NCI-H1105 (cell line): Measurements from ENCODE around the gene PACRGL.

Experiments used
- DNase-seq: peaks from one replicate; lab custom pipeline; 2025; lab: John Stamatoyannopoulos, UW

Gene PACRGL

DNA sequence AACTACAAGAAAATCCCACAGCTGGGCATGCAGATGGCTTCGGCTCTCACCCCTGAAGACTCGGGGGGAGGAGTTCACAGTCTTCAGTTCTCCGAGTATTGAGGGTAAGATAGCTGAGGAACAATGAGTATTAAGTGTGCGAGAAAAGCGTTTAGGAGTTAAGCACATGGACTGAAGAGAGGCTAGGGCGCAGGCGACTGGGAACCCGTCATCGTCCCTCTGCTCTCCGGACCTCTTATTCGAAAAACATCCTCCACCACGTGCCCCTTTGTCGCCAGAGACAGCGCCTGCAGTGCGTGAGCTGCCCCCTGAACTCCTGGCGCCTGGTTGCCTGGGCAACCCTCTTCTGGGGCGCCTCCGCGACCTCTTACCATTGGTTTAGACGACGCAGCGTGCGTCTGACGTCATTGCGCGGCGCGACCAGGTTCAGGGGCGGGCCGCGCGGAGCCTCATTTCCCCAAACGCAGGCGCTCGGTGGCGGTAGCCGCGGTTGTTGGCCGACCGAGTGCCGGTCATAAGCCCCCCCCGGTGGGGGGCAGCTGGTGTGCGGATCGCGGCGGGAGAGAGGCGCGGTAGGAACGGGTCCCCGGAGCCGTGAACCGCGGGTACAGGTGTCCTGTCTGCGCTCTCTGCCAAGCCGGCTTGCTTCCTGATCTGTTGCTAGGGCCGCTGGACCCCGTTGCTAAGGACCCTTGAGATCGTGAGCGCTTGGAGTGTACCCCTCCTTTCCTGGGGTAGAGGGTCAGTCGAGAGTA, at the start of gene PACRGL:
PACRGL (plus strand) TSS at position 452 of the 755 bp plus-strand sequence. CDS start 4,024 bp downstream, outside the sequence.
- peak; percentile 90 for DNase-seq

DNA sequence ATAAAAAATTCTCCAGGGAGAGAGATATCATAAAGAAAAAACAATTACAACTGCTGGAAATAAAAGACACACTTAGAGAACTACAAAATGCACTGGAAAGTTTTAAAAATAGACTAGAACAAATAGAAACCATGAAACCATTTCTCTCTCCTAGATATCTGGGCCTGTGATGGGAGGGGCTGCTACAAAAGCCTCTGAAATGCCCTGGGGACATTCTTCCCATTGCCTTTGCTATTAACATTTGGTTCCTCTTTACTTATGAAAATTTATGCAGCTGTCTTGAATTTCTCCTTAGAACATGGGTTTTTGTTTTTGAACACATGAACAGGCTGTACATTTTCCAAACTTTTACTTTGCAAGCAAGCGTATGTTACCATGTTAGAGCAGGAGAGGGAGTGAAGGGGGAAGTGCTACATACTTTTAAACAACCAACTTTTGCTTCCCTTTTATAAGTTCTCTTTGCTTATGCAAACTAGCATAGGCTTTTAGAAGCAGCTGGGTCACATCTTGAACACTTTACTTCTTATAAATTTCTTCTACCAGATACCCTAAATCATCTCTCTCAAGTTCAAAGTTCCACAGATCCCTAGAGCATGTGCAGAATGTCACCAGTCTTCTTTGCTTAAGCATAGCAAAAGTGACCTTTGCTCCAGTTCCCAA, 47.9 kb upstream of the PACRGL start:
- DNase-seq, result no peak

DNA sequence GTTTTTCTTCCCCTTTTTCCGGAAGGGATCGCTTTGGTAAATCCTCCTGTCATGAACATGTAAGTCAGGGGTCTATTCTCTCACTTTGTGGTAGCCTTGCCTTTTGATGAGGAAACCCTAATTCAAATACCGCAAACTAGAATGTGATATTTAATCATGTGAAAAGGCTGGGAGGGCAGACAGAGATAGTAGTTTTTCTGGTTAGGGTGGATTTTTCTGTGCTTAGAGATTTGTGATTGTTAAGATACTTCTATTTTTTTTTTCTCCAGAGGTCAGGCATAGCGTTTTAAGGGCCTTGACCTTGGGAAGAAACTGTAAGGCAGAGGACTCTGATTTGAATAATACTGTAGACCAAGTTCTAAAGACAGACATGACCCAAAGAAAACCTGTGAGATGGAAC, 41.8 kb upstream of the PACRGL start:
- no peak for DNase-seq

DNA sequence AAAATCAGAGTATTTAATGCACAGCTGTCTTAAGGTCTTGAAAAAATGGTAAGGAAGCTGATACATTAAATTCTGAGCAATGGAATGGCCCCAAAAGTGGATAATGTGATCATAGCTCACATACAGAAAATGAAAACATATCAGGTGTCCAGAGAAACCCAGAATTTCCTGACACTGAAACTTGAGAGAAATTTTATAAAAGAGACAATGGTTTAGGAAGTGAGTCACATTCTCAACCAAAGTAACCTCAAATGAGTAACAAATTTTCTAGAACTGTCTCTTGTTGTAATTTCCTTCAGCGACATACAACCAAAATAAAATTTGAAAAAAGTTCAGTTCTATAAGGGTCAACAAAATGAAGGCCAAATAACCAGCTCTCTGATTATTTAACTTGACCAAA, 37.4 kb upstream of the PACRGL start:
- no peak for DNase-seq

DNA sequence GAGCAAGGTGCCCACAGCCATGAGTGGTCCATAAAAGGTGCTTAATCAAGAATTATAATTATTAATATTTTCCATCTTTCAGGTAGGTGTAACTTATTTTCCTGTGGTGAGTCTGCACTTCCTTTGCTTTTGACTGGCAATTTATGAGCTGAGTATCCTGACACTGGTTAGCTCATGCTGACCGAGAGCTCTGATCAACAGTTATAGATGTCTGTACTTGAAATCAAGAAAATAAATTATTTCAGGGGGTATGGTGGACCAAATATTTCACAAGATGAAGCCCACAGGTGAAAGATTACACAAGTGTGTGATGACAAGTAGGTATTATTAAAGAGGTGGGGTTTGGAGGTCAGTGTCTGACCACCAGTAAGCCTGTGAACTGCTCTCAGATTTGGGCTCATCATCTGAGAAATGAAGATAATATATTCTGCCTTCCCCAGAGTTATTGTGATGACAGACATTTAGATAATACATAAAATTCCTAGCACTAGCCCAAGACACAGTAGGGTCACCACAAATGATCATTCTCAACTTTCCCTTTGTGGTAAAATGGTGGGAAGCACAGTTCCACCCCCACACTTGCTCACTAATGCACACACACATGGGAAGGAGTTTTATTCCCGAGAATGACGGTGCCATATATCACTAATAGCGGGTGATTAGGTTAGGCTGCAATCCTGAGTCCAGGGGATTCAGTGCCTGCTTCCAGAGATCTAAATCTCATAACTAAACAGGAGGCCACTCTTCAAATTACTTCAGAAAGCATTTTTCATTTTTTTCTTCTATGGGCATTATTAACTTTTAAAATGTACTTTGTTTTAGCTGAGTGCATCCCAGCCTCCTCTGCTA, 34.0 kb upstream of the PACRGL start:
- DNase-seq, result no peak

DNA sequence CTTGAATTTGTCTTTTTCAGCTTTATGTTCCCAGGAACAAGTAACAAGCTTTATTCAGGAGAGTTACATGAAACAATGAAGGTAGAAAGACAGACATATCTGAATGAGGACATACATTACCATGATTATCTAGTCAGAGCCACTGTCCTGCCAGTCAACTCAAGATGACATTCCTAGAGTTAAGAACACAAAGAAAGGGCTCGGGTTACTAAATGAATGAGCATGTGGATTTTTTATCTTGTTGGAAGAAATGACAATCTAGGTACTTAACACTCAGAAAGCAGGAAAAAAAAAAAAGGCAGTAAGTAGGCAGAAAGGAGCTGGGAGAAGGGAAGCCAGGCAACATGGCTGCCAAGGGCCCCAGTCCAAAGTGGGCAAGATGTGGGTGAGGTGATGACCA, 28.0 kb upstream of the PACRGL start:
- DNase-seq, result no peak

DNA sequence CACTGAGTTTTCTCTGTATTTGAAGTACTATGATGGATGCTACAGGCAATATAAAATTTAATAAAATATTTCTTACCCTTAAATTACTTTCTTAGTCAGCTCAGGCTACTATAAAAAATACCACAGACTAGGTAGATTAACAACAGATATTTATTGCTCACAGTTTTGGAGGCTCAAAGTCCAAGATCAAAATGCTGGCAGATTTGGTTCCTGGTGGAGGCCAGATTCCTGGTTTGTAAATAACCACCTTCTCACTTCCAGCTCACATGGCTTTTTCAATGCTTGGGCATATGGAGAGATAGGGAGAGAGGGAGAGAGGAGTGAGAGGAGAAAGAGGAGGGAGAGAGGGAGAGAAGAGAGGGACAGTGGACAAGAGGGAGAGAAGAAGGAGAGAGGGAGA, 24.5 kb upstream of the PACRGL start:
- DNase-seq, result no peak

DNA sequence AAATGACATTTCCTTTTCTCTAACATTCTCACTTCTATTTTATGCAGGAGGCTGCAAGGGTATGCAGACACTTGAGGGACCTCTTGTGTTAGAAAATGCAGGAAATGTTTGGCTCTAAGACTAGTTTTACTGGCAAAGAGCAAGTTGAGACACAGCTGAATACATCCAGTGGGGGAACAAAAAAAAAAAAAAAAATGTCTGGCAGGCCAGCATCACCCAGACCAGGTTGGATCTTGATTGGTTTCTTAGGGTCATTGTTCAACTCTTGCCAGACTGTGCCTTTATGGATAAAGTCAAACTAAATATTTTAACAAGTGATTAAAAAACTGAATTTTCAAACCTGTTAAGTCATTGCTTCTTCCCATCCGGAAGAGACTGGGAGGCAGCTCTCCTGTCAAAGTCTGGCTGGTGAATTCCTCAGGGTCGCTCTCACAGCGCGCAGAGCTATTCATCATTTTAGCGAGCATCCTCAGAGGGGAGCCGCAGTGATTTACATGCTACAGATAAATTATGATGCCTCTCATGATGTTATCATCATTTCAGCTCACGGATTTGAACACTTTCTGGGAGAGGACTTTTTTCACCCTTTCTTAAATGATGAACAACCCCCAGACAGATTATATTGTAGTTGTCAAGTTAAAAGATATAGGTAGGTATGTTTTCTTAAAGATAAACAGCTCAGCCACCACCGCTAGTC, 23.6 kb upstream of the PACRGL start:
- no peak for DNase-seq

DNA sequence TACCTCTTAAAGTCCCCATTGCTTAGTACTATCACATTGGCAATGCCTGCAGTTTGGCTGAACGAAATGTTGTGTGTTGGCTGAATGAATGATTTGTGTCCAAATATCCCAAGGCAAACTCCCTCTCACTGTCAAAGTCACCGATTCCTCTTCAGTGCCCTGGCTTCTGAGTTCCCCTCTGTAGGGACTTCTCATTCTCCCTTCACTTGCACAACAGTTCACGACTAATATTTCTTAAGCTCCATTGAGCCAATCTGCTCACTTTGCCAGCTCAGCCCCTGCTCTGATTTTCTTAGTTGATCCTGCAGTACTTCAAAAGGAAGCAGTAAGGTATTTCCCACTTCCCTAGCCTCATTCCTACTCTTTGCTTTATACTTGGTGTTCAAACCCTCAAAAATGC, 21.9 kb upstream of the PACRGL start:
- no peak for DNase-seq

DNA sequence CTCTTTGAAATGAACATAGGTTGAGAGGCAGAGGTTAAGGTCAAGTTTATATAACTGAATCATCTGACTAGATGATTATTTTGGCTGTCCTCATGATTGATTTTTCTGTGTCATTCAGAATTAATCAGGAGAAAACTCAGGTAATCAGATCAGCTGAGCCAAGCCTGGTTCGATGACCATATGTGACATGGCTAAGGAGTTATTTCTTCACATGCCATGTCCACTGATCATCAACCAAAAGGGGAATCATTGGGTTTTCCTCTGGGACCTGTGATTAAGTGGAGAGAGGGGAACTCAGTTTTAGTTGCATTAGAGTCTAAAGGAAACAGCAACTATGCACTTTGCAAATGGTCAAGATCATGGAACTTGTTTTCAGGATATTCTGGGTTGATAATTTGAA, 20.3 kb upstream of the PACRGL start:
- no peak for DNase-seq

DNA sequence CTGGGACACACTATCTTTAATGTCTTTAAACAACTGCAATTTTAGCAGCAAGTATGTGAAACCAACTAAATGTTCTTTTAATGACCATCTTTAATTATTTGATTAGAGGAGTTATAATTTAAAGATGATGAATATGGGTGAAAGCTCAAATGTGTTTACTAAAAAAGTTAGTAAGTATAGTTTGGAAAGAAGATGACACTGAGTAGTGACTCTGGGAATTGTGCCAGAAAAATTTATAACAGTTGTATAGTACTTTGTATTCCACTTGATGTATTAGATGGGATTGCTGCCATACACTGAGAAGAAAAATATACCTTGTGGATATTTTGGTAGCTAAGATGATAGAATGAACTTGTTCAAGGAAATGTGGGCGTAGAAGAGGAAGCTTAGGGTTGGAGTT, 19.5 kb upstream of the PACRGL start:
- no peak for DNase-seq

DNA sequence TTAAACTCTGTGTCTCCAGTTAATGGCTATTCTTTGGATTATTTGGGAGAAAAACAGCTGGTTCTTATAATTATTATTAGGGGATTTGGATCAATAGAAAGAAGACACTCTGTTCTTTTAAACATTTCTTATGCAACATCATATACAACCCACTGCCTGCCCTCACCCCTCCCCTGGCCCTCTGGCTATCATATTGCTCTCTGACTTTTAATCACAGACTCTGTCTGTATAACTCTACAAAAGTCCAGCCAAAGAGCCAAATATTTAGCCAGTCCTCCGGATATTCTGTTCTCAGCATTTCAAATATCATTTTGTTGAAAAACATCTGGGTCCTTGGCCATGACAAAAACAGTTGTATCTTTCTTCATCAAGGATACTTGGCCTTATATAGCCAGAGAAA, 19.0 kb upstream of the PACRGL start:
- DNase-seq, result no peak

DNA sequence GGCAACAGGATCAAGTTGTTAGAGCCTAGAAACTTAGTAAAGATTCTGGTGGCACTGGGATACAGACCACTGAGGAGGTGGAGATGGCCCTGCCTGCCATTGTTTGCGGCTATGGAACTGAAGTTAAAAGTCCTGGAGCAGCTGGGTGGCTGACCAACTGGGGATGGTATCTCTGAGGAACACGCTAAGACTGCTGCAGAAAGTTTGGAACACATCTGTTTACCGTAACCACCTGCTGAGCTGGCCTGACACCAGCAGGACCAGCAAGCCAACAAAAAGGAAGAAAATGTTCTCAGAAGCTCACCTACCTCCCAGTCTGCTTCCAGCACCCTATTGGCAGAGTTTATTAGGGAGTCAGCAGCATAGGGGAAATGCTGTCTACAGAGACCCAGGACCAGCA, 17.4 kb upstream of the PACRGL start:
- no peak for DNase-seq

DNA sequence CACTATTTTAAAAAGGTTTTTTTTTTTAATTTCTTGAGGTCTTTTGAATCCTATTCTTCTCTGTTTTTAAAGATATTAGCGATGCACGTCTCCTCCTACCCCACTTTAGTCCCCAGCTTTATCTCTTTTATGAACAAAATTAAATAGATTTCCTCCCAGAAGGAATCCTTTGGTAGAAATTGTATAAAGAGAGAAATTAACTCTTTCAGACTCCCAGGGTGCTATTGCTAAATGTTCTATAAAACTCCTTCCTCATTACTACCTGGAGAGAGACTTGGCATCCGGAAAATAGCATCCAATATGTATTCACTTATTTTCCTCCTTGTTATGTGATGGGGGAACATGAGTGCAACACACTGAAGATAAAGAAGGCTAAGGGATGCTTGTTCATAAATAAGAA, 16.5 kb upstream of the PACRGL start:
- DNase-seq, result no peak

DNA sequence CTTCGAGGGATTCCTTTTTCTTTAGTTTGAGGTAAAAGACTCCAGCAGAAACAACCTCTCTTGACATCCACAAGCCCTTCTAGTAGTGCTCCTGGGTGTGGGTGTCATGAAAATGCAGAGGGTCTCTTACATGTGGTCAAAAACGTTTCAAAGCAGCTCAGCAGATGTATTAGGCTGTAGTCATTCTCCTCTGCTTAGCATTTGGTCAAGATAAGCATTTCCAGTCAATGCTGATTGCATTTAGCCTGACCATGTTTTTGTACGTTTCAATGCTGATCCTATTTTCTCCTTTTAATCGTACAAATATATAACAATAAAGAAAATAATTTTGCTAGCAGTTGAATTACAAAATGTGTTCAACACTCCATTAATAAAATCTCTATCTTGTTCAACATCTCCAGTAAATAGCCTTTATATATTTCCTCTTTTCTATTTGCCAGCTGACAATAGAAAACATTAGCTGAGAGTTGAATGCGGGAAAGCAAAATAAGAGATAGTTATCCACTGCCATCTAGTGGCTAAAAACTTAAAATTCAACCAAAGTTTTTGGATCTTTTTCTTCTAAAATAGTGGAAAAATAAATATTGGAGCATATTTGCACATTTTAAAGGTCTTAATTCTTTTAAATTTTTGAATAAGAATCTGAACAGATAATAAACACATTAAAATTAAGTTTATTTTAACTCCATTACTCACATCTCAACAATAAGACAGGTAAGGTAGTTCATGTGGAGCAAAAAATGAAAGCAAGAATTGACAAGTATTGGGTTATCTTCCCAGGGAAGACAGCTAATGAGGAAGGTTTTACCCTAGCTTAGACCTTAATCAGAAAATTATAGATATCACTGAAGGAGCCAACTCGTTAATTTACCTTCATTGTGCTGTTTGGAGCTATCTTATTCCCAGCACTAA, 15.2 kb upstream of the PACRGL start:
- no peak for DNase-seq

DNA sequence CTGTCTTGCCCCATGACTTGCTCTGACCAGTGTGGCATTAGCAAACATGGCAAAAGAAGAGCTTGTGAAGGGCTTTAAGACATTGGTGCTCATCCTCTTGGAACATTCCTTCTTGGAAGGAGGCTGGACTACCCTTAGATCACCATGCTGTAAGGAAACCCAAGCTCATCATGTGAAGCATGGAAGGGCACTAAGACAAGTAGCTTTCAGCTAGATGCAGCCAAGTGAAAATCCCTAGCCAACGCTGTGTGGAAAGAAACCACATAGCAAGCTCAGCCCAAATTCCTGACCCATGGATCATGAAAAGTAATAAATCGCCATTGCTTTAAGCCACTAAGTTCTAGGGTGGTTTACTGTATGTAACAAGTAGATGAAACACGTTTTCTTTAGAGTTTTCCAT, 12.4 kb upstream of the PACRGL start:
- DNase-seq, result no peak

DNA sequence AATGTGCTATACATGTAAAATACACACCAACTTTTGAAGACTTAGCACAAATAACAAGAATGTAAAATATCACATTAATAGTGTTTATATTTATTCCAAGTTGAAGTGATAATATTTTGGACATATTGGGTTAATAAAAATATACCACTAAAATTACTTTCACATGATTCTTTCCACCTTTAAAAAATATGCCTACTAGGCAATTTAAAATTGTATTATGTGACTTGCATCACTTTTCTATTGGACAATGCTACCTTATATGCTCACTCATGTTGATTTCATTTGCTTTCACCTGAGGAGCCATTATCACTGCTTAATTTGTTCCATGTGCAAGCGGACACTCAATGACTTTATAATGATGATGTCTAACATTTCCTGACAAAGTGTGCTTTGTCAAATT, 3.4 kb upstream of the PACRGL start:
- DNase-seq, result no peak

DNA sequence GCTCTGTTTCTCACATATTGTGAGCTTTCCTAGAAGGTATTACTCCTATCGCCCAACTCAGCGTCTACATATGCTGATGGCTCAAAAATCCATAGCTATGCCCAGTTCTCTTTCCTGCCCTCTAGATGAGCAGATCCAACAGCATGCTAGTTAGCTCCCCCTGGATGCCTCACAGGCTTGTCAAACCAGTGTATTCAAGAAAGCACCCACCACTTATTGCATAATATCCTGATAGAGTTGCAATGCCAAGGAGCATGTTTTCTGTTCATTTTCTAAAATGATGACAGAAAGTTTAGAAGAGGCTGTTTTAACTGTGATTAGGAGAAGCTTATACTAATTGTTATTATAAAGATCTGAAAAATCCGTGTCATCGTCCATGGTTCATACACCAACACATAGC, 1.9 kb upstream of the PACRGL start:
- no peak for DNase-seq

DNA sequence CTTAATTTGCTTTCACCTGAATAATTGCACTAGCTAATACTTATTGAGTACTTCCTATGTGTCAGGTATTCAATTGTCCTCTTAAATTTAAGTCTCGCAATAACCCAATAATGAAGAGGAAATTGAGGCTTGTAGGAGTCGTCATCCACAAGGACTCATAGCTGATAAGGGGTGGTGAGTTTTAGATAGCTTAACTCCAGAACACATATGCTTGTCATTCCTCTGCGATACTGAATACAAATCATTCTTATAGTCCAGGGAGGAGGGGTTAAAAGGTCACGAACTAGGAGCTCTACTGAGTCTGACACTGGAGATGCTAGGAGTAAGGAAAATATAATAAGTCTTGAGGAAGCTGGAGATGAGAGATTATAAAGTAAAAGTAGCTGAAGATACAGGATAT, 1.4 kb upstream of the PACRGL start:
- DNase-seq, result no peak

DNA sequence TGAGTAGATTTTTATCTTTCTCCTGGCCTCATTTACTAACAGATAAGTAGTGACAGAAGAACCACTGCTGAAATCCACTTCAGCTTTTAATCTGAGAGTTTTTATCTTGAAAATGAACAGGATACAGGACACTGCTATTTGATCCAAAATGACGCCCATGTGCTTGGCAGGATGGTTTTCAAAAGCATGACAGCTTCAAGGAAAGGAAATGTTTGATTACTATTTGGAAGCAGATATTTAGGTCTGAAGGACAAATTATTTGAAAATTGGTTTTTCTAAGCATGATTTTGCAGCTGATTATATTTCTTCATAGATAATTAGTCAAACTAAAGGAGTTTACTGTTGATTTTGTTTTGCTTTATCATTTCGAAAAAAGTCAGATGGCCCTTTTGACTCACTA, 11.1 kb downstream of the PACRGL start:
- DNase-seq, result no peak

DNA sequence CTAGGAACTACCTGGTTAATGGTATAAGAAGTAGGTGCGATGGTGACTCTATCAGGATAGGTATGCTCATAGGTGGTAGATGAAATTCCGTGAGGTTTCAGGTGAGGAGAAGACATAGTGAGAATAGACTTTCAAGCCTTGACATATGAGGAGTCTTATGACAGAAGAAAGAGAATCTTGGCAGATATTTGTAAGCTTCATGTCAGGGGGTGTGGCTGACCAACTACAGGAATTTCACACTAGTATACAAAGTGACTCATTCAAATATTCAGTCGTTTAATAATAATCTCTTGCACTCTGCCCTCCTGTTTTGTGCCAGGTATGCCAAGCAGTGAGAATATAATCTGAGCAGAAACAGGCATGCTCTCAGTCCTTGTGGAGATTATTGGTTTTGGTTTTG, 22.8 kb downstream of the PACRGL start:
- no peak for DNase-seq
